ENCODE results near the gene PFDN2.

GRCh38 chr1:161092621-161093028 lies 25.2 kb downstream of the PFDN2 start:
- TF ChIP-seq POLR2AphosphoS5 (IDR thresholded peaks at IDR 0.05; ENCODE audit: low read depth, low read length) (no peak), POLR2A (IDR thresholded peaks at IDR 0.05; ENCODE audit: low read depth, low read length) (no peak), TAF1 (IDR thresholded peaks at IDR 0.05; ENCODE audit: borderline replicate concordance, low read depth, low read length) (no peak)
